Stimulated activated CD8-positive, alpha-beta memory T cell treated with anti-CD3 and anti-CD28 coated beads, Interleukin-15, amount 100 ng/mL, for 4 hours (primary cell): ENCODE results near the gene EOLA1.
"Not testable (repeated sequence)": the region's sequence is repeated elsewhere in the genome, so short reads cannot be mapped to it uniquely, and the experiment has no call there.

Experiments used
- DNase-seq, 2 donors: peaks; one replicate each; pipeline ENCODE4 v3.0.0-alpha.2; 2020; ENCODE audit warnings: low read depth in 2 of 2

The EOLA1 gene

DNA sequence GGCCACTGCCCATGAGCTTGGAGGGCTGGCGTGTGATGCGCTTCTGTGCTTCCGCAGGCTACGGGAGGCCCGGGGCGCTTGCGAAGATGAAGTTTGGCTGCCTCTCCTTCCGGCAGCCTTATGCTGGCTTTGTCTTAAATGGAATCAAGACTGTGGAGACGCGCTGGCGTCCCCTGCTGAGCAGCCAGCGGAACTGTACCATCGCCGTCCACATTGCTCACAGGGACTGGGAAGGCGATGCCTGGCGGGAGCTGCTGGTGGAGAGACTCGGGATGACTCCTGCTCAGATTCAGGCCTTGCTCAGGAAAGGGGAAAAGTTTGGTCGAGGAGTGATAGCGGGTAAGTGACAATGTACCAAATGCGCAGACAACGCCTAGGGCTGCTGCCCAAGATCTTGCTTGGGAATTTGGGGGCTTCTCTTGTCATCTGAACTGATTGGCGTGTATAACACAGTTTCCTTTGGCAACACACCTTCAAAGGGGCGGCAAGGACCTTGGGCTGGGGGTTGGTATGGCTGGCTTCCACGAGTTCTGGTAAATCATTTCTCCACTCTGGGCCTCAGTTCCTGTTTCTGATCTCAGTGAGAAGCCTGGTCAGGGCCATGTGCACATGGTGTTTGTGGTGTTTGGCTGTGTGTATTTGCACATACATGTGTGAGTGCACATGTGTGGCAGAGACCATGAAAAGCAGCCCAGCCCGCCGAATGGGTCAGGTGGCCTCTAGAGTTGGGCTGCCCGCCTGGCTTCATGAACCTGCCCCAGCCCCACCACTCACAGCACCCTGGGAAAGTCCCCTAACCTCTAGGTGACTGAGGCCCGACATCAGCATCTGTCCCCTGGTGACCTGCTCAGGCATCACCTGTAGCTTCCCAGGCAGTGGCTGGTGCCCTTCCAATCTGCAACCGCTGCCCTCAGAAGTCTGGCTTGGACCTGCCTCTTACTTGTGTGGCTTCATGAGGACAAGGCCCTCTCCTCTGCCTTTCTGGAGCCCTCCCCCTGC, 5.0 kb downstream of the EOLA1 start:
- not testable (repeated sequence) for DNase-seq

DNA sequence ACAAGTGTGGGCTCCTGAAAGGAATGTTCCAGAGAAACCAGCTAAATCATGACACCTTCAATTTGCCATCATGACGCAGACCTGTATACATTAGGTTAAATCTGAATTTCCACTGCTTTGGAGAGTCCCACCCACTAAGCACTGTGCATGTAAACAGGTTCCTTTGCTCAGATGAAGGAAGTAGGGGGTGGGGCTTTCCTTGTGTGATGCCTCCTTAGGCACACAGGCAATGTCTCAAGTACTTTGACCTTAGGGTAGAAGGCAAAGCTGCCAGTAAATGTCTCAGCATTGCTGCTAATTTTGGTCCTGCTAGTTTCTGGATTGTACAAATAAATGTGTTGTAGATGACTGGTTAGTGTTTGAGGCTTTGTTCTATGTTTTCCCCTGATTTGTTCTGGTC, 6.2 kb downstream of the EOLA1 start:
- DNase-seq: not testable (repeated sequence)

GRCh38 chrX:149547782-149548181, 7.0 kb downstream of the EOLA1 start:
- not testable (repeated sequence) for DNase-seq

DNA sequence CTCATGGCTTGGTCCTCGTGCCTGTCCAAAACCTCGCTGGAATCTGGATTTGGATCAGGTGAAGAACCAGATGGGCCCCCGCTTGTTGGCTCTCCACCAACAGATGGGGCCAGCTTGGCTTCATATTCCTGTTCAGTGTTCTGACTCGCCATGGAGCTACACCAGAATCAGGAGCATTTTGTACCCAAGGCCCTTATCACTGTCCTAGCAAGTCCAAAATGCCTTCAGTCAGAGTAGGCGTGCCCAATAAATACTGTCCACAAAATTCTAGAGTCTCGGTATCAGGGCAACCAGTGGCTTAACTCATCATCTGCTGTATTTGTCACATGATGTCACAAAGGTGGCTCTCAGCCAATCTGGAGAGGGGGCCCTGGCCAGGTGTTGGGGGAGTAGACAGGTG, 8.9 kb downstream of the EOLA1 start, which contains the start of gene HSFX3:
HSFX3 (minus strand) TSS at position 224 of the 400 bp plus-strand sequence; CDS start at position 152, 72 bp downstream.
- DNase-seq: not testable (repeated sequence)

DNA sequence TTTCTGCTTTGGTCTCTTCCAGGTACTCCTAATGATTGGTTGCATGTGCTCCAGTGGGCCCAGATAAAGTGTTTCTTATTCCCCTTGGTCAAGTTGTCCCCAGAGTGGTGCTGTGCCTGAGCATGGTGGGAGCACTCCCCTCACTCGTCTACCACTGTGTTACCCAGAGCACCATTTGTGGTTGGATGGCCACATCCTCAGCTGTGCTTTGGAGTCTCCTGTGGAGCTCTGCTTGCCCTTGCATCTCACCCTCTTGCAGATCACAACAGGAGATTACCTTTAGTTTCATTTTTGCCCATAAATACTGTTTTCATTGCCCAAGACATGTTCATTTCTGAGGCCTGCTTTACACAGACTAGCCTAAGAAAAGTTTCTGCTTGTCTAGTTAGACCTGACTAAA, 9.6 kb downstream of the EOLA1 start:
- not testable (repeated sequence) for DNase-seq

DNA sequence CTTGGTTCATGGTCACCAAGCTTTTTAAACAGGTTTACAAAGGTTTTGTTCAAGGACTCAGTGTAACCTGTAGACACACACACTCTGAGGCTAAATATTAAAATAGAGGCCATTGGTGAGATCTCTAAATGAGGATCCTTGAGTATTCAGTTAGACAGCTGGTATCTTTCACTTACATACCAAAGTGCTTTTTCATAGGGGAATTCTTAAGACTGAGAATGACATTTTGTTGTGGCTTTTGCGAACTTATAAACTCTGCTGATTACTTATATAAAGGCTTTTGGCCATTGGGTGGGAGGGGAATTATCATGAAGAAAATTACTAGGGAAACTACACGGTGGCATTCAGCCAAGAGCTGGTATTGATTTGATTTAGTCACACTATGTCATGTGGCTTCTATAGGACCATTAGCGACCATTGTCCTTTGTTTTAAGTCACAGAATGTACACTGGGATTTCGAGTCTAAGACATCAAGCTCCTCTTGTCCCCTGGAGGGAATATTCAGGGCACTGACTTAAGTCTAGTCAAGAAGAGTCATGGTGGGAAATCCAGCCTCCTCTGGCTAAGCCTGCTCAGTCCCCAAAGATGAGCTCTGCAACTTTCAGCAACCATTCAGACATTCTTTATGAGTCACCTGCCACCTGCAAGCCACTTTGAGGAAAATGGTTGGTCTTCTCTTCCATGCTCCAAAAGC, 10.6 kb downstream of the EOLA1 start:
- DNase-seq: not testable (repeated sequence)

DNA sequence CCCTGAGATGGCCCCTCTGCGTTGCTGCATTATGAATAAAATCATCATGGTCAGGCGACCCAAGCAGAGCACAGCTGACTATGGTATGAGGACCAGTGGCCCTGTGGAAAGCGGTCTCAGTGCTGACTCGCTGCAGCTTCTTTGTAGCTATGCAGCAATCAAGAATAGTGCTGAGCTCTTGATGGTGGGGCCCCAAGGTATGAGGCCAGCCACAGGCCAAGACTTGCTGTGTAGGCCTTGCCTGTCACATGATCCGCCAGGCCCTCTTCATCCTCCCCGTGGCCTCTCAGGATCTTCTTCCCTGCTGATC, 11.1 kb downstream of the EOLA1 start:
- not testable (repeated sequence) for DNase-seq

GRCh38 chrX:149555251-149555650, 14.4 kb downstream of the EOLA1 start:
- DNase-seq: not testable (repeated sequence)

DNA sequence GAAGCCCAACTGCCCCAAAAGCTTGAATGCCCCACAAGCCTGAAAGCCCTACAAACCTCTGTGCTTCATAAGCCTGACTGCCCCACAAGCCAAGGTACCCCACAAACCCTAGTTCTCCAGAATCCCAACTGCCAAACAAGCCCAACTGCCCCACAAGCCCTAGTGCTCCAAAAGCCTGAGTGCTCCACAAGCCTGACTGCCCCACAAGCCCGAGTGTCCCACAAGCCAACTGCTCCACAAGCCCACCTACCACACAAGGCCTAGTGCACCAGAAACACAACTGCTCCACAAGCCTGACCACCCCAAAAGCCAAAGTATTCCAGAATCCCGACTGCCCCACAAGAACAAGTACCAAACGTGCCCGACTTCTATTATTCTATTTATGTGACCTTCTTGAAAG, 22.5 kb downstream of the EOLA1 start:
- no peak for DNase-seq

GRCh38 chrX:149567621-149568417, 27.0 kb downstream of the EOLA1 start:
- DNase-seq: no peak

- no peak for DNase-seq
Measured at GRCh38 chrX:149568701-149569296, 28.0 kb downstream of the EOLA1 start.

DNA sequence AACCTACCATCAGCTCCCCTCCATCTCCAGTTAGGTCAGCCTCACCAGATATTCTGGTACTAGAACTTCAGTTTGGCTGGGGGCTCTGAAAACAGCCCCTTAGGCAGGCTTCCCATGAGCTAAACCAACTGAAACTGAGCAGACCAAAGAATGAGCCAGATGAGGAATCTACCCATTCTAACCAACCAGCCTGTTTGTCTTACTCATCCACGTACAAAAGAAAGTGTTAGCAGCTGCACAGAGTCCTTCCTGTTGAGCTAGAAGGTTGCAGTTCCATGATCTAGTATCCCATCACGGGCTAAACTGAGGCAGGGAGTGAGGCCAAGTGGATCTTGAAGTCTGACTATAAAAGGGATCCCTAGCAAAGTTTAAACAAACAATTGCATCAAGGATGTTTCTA, 29.0 kb downstream of the EOLA1 start:
- DNase-seq: no peak

DNA sequence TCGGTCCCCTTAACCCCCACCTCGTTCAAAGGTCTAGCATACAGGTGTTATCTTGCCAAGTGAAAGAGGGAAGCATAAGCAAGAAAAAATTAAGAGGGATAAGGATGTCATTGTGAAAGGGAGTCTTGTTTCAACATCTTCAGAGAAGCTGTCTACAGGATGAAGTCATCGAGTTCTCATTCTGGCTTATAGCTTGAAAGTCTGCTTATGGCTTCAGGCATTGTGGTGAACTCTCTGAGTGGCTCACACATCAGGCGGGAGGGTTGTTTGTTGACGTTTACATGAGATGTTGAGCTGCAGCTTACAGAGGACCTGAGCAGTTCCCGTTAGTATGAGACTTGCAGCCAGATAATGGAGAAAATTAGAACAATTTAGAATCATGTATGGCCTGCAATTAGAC, 29.9 kb downstream of the EOLA1 start:
- DNase-seq: no peak

DNA sequence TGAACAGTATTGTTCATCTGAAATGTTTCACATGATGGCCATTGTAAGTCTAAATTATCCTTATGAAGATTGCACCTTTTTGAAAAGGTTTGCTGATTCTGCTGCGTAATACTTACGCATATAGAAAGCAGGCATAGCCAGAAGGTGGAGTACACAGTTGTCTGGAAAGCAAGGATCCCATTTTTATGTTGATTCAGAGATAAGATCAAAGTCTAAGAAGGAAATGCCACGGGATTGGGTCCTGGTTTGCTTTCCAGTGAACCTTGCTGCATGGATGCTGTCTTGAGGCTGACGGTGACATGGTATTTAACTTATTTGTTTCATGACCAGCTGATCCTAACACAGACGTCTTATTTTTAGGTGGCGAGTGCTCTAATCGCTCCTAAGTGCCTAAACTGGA, 31.0 kb downstream of the EOLA1 start:
- DNase-seq: no peak

GRCh38 chrX:149572743-149573142, 31.9 kb downstream of the EOLA1 start:
- no peak for DNase-seq

- not testable (repeated sequence) for DNase-seq
Measured at GRCh38 chrX:149573456-149573855, 32.6 kb downstream of the EOLA1 start.

GRCh38 chrX:149585631-149586030, 44.8 kb downstream of the EOLA1 start:
- not testable (repeated sequence) for DNase-seq

DNA sequence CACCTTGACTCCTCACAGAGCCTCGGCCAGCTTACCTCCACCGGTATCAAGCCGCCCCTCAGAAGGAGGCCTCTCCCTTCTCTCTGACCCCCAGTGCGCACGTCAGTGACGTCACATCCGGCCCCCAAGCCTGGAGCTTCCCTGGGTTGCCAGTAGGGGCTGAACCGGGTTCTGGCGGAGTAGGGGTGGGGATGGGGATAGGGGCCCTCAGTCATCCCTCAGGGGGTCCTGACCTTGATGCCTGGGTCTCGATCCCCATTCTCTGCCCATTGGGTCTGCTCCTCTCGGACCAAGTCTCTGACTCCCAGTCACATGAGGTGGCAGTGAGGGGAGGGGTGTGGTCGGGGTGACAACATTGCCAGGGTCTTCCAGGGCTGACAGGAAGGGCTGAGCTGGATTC, 46.5 kb downstream of the EOLA1 start, which contains the start of gene MAGEA9B:
MAGEA9B (minus strand) TSS at position 101 of the 400 bp plus-strand sequence. CDS start 4,280 bp downstream, outside the sequence.
- DNase-seq: not testable (repeated sequence)

DNA sequence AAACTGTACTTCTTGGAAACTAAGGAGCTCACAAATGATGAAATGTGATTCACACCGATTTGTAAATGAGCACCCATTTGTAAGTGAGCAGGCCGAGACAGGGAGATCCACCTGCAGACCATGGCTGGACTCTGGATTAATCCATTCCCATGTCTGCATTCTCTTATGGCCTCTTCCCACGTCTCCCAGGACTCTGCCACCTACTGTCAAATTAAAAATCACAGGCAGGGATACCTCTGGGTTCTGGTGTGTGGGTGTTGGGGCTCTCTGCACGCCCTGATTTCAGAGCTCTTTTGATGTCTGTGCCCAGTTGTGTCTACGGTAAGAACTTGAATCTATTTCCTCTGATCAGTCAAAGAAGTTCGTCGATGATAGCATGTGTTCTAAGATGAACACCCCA, 50.2 kb downstream of the EOLA1 start:
- not testable (repeated sequence) for DNase-seq

- not testable (repeated sequence) for DNase-seq
Measured at GRCh38 chrX:149595214-149595613, 54.4 kb downstream of the EOLA1 start, which contains the start of gene HSFX2. Gene HSFX2 (minus strand): TSS chrX:149595314. CDS start chrX:149594700, 614 bp downstream.

DNA sequence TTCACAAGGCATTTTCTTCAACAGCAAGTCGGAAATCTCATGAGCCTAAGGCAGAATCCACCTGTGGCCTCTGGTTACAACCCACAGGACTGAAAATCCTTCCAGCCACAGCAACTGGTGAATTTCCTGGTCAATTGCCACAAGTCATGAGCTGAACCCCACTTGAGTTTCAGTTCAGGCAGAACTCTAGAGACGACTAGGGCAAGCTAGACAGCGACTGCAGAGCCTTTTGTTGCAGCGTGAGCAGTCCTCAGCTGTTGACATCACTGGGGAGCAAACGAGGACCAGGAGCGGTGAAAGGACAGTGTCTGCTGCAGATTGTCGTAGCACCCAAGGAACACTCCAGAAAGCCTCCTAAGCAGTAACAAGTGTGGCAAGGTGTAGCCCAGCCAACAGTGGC, 55.1 kb downstream of the EOLA1 start:
- not testable (repeated sequence) for DNase-seq
